Activated B cell treated with CpG ODN at 0.5 μM for 24 hours (primary cell): ENCODE data around the gene DBNDD2. TPM values are rescaled to one million over a fixed set of nuclear protein-coding genes. Genes with fewer than 3 reads are reported as not detected.

Experiments
- ATAC-seq: fragments of 200-7000 bp; cut with Tn5 transposase; one replicate; pipeline ENCODE4 v1.10.0; 2021; ENCODE audit warnings: low read depth, mild to moderate bottlenecking, moderate library complexity
- CTCF ChIA-PET: fragments of 350-600 bp; sonication (Branson Sonifier 250); formaldehyde crosslinking; loops from one replicate; lab custom pipeline; 2021; ENCODE audit warnings: antibody characterized with exemption; lab: Charles Lee
- POLR2A ChIA-PET: fragments of 350-600 bp; sonication (Branson Sonifier 250); formaldehyde crosslinking; loops from one replicate; lab custom pipeline; 2021; ENCODE audit warnings: antibody characterized with exemption; lab: Charles Lee
- DNase-seq: peaks from one replicate; pipeline ENCODE4 v3.0.0; 2022
- H3K27ac Mint-ChIP-seq: one replicate; pipeline ENCODE4 v1.8.0; 2020; ENCODE audit warnings: mixed read lengths
- H3K27me3 Mint-ChIP-seq: one replicate; pipeline ENCODE4 v1.8.0; 2021; ENCODE audit warnings: mixed read lengths
- H3K36me3 Mint-ChIP-seq: one replicate; pipeline ENCODE4 v1.8.0; 2021; ENCODE audit warnings: low read depth, mixed read lengths
- H3K4me1 Mint-ChIP-seq: one replicate; pipeline ENCODE4 v1.8.0; 2021; ENCODE audit warnings: mixed read lengths
- H3K4me3 Mint-ChIP-seq: one replicate; pipeline ENCODE4 v1.8.0; 2020; ENCODE audit warnings: mild to moderate bottlenecking, mixed read lengths
- H3K9me3 Mint-ChIP-seq: one replicate; pipeline ENCODE4 v1.8.0; 2020; ENCODE audit warnings: mixed read lengths
- intact Hi-C: fragments of 100-400 bp; cut with micrococcal nuclease; formaldehyde crosslinking; loops from one replicate; pipeline ENCODE4 v1.15.1; 2024
- total RNA-seq: library from RNA; stranded (reverse); gene quantifications from 2 replicates; pipeline ENCODE4 v1.2.3, GENCODE V29; 2022
- TF ChIP-seq, protein P1 (sequence below): fragments of 200-600 bp; IDR thresholded peaks from one replicate; pipeline ENCODE4 v1.8.0; 2022; ENCODE audit warnings: antibody characterized with exemption, mild to moderate bottlenecking

The DBNDD2 gene
- total RNA-seq, 1 donor from 2014 or later = 2.7 TPM

DNA sequence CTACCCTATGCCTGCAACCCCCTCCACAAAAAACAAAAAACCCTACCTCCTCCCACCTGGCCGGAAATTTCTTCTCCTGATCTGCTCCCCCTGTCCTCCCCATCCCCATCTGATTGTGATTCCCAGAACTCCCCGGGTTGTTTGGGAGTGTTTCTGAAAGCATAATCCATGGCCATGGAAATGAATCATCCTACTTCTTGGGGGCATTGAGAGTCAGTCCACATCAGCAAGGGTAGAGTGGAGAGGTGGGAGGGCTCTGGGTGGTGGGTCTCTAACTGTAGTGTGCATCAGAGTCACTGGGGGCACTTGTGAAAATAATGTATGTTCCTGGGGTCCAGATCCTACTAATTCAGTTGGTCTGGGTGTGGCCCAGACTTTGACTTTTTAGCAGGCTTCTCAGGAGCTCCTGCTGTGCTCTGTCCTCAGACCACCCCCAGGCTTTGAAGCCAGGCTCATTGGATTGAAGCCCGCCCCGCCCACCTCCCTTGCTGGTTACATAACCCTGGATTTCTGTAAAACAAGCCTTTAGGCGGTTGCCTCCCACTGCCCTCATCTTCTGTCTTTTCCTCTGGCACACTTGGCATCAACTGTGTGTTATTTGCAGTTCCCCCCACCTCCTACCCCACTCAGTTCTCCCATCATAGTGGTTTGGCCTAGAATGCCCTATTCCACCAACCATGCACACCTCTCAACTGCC lies 18.4 kb downstream of the DBNDD2 start:
- H3K27me3 Mint-ChIP-seq = no peaks in the 10 kb centered on the region
- H3K36me3 Mint-ChIP-seq = peaks cover 65% of the 10 kb centered on the region
- H3K27ac Mint-ChIP-seq = no peak overlapping the region
- no peak for ATAC-seq
- no peaks in the 10 kb centered on the region for H3K4me1 Mint-ChIP-seq
- TF ChIP-seq, protein P1, sequence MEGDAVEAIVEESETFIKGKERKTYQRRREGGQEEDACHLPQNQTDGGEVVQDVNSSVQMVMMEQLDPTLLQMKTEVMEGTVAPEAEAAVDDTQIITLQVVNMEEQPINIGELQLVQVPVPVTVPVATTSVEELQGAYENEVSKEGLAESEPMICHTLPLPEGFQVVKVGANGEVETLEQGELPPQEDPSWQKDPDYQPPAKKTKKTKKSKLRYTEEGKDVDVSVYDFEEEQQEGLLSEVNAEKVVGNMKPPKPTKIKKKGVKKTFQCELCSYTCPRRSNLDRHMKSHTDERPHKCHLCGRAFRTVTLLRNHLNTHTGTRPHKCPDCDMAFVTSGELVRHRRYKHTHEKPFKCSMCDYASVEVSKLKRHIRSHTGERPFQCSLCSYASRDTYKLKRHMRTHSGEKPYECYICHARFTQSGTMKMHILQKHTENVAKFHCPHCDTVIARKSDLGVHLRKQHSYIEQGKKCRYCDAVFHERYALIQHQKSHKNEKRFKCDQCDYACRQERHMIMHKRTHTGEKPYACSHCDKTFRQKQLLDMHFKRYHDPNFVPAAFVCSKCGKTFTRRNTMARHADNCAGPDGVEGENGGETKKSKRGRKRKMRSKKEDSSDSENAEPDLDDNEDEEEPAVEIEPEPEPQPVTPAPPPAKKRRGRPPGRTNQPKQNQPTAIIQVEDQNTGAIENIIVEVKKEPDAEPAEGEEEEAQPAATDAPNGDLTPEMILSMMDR = no peak
- H3K4me3 Mint-ChIP-seq = no peak overlapping the region
- no peaks in the 10 kb centered on the region for H3K9me3 Mint-ChIP-seq
- ChIA-PET POLR2A (no interaction called here), CTCF (interaction anchor here (1.7 to 2.6 kb wide), 2 partner anchors 10 to 53 kb away, joined by 4 to 16 read pairs; no protein-coding TSS in a partner anchor)
- intact Hi-C loops = no loop called here
- DNase-seq = no peak

DNA sequence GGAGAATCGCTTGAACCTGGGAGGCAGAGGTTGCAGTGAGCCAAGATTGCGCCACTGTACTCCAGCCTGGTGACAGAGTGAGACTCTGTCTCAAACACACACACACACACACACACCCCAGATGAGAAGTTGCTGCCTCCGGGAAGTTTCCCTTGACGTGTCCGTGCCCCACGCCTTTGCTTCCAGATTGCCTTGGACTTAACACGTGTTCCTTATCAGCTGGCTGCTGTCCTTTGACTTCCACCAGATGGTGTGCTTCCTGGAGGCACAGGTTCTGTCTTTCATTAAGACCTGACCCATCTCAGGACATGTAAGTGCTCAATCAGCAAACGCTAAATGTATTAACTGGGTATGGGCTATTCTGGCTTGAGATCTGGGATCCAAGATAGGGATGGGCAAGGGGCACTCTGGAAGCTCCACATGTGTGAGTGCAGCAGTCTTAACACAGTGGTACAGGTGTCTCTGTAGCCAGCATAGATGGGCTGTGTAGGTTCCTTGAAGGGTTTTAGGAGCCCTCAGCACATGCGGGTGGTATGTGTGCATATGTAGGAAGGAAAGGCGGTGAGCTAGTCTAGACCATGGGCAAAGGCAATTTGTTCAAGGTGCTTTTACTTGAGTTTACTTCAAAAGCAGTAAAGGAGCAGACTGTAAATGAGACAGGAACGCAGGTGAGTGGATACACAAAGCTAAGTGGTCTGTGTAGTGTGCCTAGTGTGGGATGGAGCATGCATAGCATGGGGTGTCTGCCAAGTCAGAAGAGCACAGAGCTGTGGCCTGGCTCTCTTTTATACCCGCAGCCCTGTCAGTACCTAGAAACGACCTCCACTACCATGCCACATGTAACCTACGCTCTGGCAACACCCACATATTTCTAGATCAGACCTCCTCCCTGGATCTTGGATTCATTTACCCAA lies 19.4 kb downstream of the DBNDD2 start:
- intact Hi-C loops = no loop called here
- Mint-ChIP-seq H3K4me3 (no peak overlapping the region), H3K27me3 (no peaks in the 10 kb centered on the region), H3K36me3 (peaks cover 58% of the 10 kb centered on the region), H3K4me1 (peaks cover 7% of the 10 kb centered on the region), H3K27ac (no peak overlapping the region), H3K9me3 (no peaks in the 10 kb centered on the region)
- CTCF ChIA-PET = interaction anchor here (1.0 to 2.6 kb wide), 3 partner anchors 9 to 58 kb away, joined by 4 to 16 read pairs (median 4); no protein-coding TSS in a partner anchor
- POLR2A ChIA-PET = interaction anchor here (0.6 kb wide), 1 partner anchor 12 kb away, joined by 3 read pairs; the partner anchor contains the start of gene PIGT
- TF ChIP-seq, protein P1 = no peak
- ATAC-seq (no peak), DNase-seq (no peak)

DNA sequence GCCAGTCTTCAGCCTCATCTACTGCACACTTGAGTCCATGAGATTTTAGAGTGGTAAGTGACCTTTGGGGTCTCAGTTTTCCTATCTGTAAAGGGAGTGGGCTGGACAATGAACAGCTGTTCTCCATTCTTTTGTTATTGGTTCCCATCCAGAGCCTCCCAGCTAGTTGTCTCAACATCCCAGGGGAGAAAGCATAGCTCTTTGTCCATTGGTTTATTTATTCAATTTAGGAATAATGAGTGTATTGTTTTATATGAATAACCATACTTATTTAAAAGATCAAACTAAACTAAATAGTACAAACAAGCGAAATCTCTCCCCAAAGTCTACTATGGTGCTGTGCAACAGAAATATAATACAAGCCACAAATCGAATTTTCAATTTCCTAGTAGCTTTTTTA lies 21.5 kb downstream of the DBNDD2 start:
- Mint-ChIP-seq H3K36me3 (peaks cover 41% of the 10 kb centered on the region), H3K9me3 (no peaks in the 10 kb centered on the region), H3K27me3 (no peaks in the 10 kb centered on the region), H3K27ac (no peak overlapping the region), H3K4me3 (no peak overlapping the region), H3K4me1 (peaks cover 22% of the 10 kb centered on the region)
- POLR2A ChIA-PET = interaction anchor here (0.9 to 1.0 kb wide), 2 partner anchors 14 to 66 kb away, joined by 3 to 4 read pairs; partner anchors contain the start of genes PIGT and SYS1
- TF ChIP-seq, protein P1 = no peak
- ATAC-seq = no peak
- intact Hi-C loops = no loop called here
- CTCF ChIA-PET = interaction anchor here (0.6 to 12.6 kb wide), 2 partner anchors 60 to 117 kb away, joined by 3 to 534 read pairs; partner anchors contain the start of genes SYS1 and TP53TG5
- no peak for DNase-seq

DNA sequence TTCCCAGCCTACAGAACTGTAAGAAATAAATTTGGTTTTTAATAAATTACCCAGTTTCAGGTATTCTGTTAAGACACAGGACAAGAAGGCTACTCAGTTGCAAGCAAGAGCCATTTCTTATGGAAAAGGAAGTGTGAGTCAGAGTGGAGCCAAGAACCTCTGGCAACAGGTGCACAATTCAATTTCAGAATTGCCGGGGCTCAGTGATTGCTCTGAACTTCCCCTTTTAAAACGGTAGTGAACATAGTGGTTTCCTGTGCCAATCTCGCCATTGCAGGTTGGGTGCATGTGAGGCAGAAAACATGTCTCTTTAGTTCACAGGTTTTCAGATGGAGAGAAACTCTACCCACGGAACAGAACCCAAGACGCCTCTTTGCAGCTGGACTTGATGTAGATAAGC lies 24.2 kb downstream of the DBNDD2 start:
- Mint-ChIP-seq H3K9me3 (no peaks in the 10 kb centered on the region), H3K27me3 (no peaks in the 10 kb centered on the region), H3K4me3 (peak overlapping the region; percentile 33), H3K27ac (peak overlapping the region; percentile 82), H3K4me1 (peaks cover 40% of the 10 kb centered on the region), H3K36me3 (peaks cover 16% of the 10 kb centered on the region)
- ATAC-seq (peak; percentile 74), DNase-seq (no peak)
- POLR2A ChIA-PET = interaction anchor here (1.1 to 1.6 kb wide), 4 partner anchors 13 to 70 kb away, joined by 3 to 6 read pairs (median 4); partner anchors contain the start of gene PIGT
- CTCF ChIA-PET = interaction anchor here (12.6 kb wide), 1 partner anchor 62 kb away, joined by 534 read pairs; the partner anchor contains the start of genes SYS1 and TP53TG5
- TF ChIP-seq, protein P1 = no peak
- intact Hi-C loops = loop anchor here (1.0 kb wide), 3 partner anchors 16 to 69 kb away; partner anchors contain the start of genes PIGT and SYS1
